ENCODE measurements around the gene SLC5A2.

The SLC5A2 gene

DNA sequence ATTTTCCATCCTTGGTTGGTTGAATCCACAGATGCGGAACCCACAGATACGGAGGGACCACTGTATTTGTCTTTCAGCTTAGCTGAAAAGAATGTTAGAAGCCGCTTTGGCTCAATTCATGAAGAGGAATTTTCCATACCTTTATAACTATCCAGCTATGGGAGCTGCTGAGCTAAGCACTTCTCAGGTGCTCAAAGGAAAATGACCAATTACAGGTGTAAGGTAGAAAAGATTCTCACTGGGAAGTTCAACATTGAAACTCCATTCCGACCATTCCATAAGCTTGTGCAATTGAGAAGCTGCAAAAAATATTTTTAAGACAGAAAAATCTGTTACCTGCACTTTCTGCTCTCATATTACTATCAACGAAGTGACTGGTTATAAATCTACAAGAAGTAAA is 47.5 kb downstream of the SLC5A2 start:
- Histone ChIP-seq H3K36me3 (ENCODE audit: control insufficient read depth, insufficient read depth, low read length) (no peaks in the 10 kb centered on the region), H3K27me3 (replicated peaks; ENCODE audit: control insufficient read depth, insufficient read depth, low read length) (no peaks in the 10 kb centered on the region), H3K4me3 (replicated peaks; ENCODE audit: low read depth, low read length) (no peak overlapping the region)
- TF ChIP-seq, protein P1, sequence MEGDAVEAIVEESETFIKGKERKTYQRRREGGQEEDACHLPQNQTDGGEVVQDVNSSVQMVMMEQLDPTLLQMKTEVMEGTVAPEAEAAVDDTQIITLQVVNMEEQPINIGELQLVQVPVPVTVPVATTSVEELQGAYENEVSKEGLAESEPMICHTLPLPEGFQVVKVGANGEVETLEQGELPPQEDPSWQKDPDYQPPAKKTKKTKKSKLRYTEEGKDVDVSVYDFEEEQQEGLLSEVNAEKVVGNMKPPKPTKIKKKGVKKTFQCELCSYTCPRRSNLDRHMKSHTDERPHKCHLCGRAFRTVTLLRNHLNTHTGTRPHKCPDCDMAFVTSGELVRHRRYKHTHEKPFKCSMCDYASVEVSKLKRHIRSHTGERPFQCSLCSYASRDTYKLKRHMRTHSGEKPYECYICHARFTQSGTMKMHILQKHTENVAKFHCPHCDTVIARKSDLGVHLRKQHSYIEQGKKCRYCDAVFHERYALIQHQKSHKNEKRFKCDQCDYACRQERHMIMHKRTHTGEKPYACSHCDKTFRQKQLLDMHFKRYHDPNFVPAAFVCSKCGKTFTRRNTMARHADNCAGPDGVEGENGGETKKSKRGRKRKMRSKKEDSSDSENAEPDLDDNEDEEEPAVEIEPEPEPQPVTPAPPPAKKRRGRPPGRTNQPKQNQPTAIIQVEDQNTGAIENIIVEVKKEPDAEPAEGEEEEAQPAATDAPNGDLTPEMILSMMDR (IDR thresholded peaks at IDR 0.05; ENCODE audit: insufficient read depth, low read length, poor library complexity, severe bottlenecking) = no peak
- no peak for DNase-seq (ENCODE audit: extremely low read depth, insufficient read length)

DNA sequence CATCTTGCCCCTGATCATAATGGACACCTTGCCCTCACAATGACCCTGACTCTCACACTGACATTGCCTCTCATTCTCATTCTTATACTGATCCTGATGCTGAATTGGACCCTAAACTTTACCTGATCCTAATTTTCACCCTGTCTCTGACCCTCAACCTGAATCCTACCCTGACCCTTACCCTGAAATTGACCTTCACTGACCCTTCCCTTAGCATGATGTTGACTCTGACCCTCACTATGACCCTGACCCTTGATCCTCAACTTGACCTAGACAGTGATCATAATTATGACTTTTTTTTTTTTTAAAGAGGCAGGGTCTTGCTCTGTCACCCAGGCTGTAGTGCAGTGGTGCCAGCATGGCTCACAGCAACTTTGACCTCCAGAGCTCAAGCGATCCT is 48.2 kb downstream of the SLC5A2 start:
- Histone ChIP-seq H3K36me3 (ENCODE audit: control insufficient read depth, insufficient read depth, low read length) (no peaks in the 10 kb centered on the region), H3K4me3 (replicated peaks; ENCODE audit: low read depth, low read length) (no peak overlapping the region), H3K27me3 (replicated peaks; ENCODE audit: control insufficient read depth, insufficient read depth, low read length) (no peaks in the 10 kb centered on the region)
- no peak for DNase-seq (ENCODE audit: extremely low read depth, insufficient read length)
- TF ChIP-seq, protein P1 (IDR thresholded peaks at IDR 0.05; ENCODE audit: insufficient read depth, low read length, poor library complexity, severe bottlenecking) = no peak

DNA sequence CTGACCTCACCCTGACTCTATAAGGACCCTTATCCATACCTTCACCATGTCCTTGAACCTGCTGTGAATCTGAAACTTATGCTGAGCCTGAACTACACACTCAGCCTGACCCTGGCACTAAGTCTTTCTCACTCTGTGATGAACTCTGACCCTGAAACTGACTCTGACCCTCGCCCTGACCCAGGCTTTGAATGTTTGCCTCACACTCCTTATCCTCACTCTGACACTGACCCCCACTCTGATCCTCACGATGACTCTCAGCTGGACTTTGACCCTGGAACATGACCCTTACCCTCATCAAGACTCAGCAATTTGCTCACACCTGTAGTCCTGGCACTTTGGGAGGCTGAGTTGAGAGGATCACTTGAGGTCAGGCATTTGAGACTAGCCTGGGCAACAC is 49.2 kb downstream of the SLC5A2 start:
- DNase-seq (ENCODE audit: extremely low read depth, insufficient read length) = no peak
- TF ChIP-seq, protein P1 (IDR thresholded peaks at IDR 0.05; ENCODE audit: insufficient read depth, low read length, poor library complexity, severe bottlenecking) = no peak
- H3K4me3 ChIP-seq (replicated peaks; ENCODE audit: low read depth, low read length) = no peak overlapping the region
- no peaks in the 10 kb centered on the region for H3K36me3 ChIP-seq (ENCODE audit: control insufficient read depth, insufficient read depth, low read length)
- no peaks in the 10 kb centered on the region for H3K27me3 ChIP-seq (replicated peaks; ENCODE audit: control insufficient read depth, insufficient read depth, low read length)

DNA sequence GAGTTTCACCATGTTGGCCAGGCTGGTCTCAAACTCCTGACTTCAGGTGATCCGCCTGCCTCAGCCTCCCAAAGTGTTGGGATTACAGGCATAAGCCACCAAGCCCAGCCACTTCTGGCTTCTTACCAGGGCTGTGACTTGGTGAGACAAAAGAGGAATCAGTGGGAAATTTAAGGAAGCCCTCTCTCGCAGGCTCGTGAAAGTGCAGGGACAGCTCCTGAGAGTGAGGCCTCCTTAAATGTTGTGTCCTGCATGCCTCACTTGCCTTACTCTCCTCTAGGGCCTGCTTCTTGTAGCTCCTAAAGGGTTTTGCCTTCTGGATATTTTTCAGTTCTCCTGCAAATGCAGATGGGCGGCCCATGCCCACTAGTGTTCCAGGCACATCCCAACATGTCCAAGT is 50.0 kb downstream of the SLC5A2 start:
- Histone ChIP-seq H3K4me3 (replicated peaks; ENCODE audit: low read depth, low read length) (no peak overlapping the region), H3K27me3 (replicated peaks; ENCODE audit: control insufficient read depth, insufficient read depth, low read length) (no peaks in the 10 kb centered on the region), H3K36me3 (ENCODE audit: control insufficient read depth, insufficient read depth, low read length) (no peaks in the 10 kb centered on the region)
- TF ChIP-seq, protein P1 (IDR thresholded peaks at IDR 0.05; ENCODE audit: insufficient read depth, low read length, poor library complexity, severe bottlenecking) = no peak
- DNase-seq (ENCODE audit: extremely low read depth, insufficient read length) = no peak

DNA sequence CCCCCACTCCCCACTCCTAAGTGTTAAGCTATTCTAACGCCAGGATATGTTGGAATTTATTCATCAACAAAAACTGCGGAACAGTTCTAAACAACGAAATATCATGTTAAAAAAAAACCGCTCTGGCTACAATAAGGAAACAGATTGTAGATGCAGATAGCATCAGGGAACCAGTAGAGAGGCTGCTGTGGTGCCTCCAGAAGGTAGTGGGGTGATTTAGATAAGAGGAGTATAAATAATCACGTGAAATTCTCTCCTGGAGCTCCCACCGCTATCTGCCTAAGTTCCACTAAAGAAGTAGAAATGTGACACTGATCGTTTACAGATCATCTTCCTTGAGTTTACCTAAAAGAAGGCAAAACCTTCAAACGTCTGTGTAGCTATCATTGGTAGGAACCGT is 52.8 kb downstream of the SLC5A2 start:
- no peaks in the 10 kb centered on the region for H3K36me3 ChIP-seq (ENCODE audit: control insufficient read depth, insufficient read depth, low read length)
- TF ChIP-seq, protein P1 (IDR thresholded peaks at IDR 0.05; ENCODE audit: insufficient read depth, low read length, poor library complexity, severe bottlenecking) = no peak
- H3K4me3 ChIP-seq (replicated peaks; ENCODE audit: low read depth, low read length) = no peak overlapping the region
- DNase-seq (ENCODE audit: extremely low read depth, insufficient read length) = no peak
- no peaks in the 10 kb centered on the region for H3K27me3 ChIP-seq (replicated peaks; ENCODE audit: control insufficient read depth, insufficient read depth, low read length)

DNA sequence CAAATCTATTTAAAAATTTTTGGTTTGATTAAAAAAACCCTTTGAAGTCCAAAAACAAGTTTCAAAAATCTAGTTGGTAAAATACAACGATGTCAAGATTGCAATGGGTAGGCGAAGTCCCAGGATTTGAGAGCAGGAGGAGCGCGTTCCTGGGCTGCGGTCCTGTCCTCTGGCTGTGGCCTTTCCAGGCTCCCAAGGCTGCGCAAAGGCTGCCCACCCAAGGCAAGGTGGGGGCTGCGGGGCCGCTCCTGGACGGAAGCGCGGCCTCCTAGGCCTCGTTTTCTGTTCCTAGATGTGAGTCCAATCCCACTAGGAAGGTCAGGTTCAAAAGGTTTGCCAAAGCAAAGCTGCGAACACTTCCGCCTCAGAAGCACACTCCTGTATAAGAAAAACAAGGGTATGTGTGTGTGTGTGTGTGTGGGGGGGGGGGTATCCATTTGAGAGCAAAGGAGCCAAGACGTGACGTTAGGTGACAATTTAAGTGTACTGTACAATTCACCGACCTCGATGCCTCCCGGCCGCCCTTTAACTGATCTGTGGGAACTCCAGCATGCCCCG is 54.0 kb downstream of the SLC5A2 start:
- Histone ChIP-seq H3K4me3 (replicated peaks; ENCODE audit: low read depth, low read length) (no peak overlapping the region), H3K36me3 (ENCODE audit: control insufficient read depth, insufficient read depth, low read length) (no peaks in the 10 kb centered on the region), H3K27me3 (replicated peaks; ENCODE audit: control insufficient read depth, insufficient read depth, low read length) (no peaks in the 10 kb centered on the region)
- no peak for DNase-seq (ENCODE audit: extremely low read depth, insufficient read length)
- TF ChIP-seq, protein P1 (IDR thresholded peaks at IDR 0.05; ENCODE audit: insufficient read depth, low read length, poor library complexity, severe bottlenecking) = no peak

All from GM06990 (cell line).